HepG2 (cell line): ENCODE measurements around the gene FAAP100. TPM values are rescaled to one million over a fixed set of nuclear protein-coding genes. Genes with fewer than 3 reads are reported as not detected.
A peak's percentile ranks its signal among the peaks of the same experiment; 100 is the strongest.

ENCODE experiments used
- ATAC-seq: fragments of 200-7000 bp; cut with Tn5 transposase; 3 replicates; pipeline ENCODE4 v1.9.1; 2020; ENCODE audit warnings: mild to moderate bottlenecking, moderate library complexity
- BruUV-seq: library from RNA; stranded (reverse); fragments of 400-500 nt; replicated peaks from 2 replicates; lab custom pipeline; 2021; lab: Mats Ljungman, UMichigan
- CTCF ChIA-PET: fragments of 300-600 bp; formaldehyde crosslinking; extraction: SDS; loops from one replicate; lab custom pipeline; 2021; ENCODE audit warnings: low total read pairs, inconsistent platforms, low intra/inter-chr PET ratio; lab: Yijun Ruan, JAX
- POLR2A ChIA-PET: fragments of 350-600 bp; sonication (Branson Sonifier 250); formaldehyde crosslinking; loops from one replicate; lab custom pipeline; 2020; ENCODE audit warnings: antibody characterized with exemption, inconsistent platforms; lab: Yijun Ruan, JAX
- DNase-seq: peaks from one replicate; pipeline ENCODE4 v3.0.0-alpha.2; 2015; ENCODE audit warnings: low spot score
- FAIRE-seq: peaks from 3 replicates; lab custom pipeline; 2011; peaks lifted over from hg19 to GRCh38; lab: Jason Lieb, UNC
- H2AFZ ChIP-seq: one replicate; pipeline ENCODE4 v1.6.1; 2011; ENCODE audit warnings: low read length, inconsistent platforms
- H3K27ac ChIP-seq: fragments of 300-600 bp; 3 replicates; pipeline ENCODE4 v1.8.0; 2011; ENCODE audit warnings: mixed run types, mild to moderate bottlenecking, mixed read lengths, low read length, inconsistent platforms; ENCODE audit not compliant: insufficient read depth; ENCODE audit errors: extremely low read length
- H3K27me3 ChIP-seq, 2 experiments: fragments of 200-600 bp in 1 of 2; 2 replicates in 1 of 2; 3 replicates in 1 of 2; pipeline versions ENCODE4 v1.6.0 to v1.8.0; 2011; ENCODE audit warnings: low read length in 2 of 2, mild to moderate bottlenecking in 2 of 2, moderate library complexity in 2 of 2, inconsistent platforms in 1 of 2; ENCODE audit not compliant: insufficient read depth in 2 of 2, control insufficient read depth in 1 of 2
- H3K36me3 ChIP-seq, 2 experiments: fragments of 200-600 bp in 1 of 2; replicated peaks in 1 of 2; 2 replicates in 1 of 2; 3 replicates in 1 of 2; pipeline versions ENCODE4 v1.5.1 to v1.8.0; 2011; ENCODE audit warnings: low read length in 2 of 2, inconsistent platforms in 1 of 2; ENCODE audit not compliant: insufficient read depth in 2 of 2, control insufficient read depth in 1 of 2
- H3K4me1 ChIP-seq: 2 replicates; pipeline ENCODE4 v1.5.1; 2012; ENCODE audit warnings: low read length, inconsistent platforms; ENCODE audit not compliant: insufficient read depth
- H3K4me2 ChIP-seq: 2 replicates; pipeline ENCODE4 v1.6.0; 2011; ENCODE audit warnings: low read depth, low read length, inconsistent platforms
- H3K4me3 ChIP-seq, 3 experiments: fragments of 200-600 bp in 1 of 3; sonication (generic), shearing (Covaris generic) in 1 of 3; replicated peaks in 1 of 3; 2 replicates each; pipeline ENCODE4 v1.5.1; 2011 to 2016; ENCODE audit warnings: low read length in 3 of 3, inconsistent platforms in 2 of 3, low read depth in 2 of 3, mild to moderate bottlenecking in 2 of 3, control low read depth in 1 of 3, mixed read lengths in 1 of 3; ENCODE audit not compliant: insufficient read depth in 1 of 3
- H3K79me2 ChIP-seq: one replicate; pipeline ENCODE4 v1.6.1; 2011; ENCODE audit warnings: low read length, inconsistent platforms; ENCODE audit not compliant: insufficient read depth
- H3K9ac ChIP-seq: 2 replicates; pipeline ENCODE4 v1.6.0; 2011; ENCODE audit warnings: mild to moderate bottlenecking, low read depth, low read length, inconsistent platforms; ENCODE audit not compliant: insufficient read depth
- H3K9me3 ChIP-seq: 2 replicates; pipeline ENCODE4 v1.5.1; 2012; ENCODE audit warnings: mild to moderate bottlenecking, low read length
- H4K20me1 ChIP-seq: 2 replicates; pipeline ENCODE4 v1.6.0; 2011; ENCODE audit warnings: inconsistent platforms, mild to moderate bottlenecking, low read length, moderate library complexity; ENCODE audit not compliant: insufficient read depth
- GMEB1 ChIP-seq: sonication (generic); formaldehyde crosslinking; IDR thresholded peaks from 2 replicates; pipeline ENCODE4 v1.5.1; 2020; ENCODE audit warnings: missing genetic modification reagents, mild to moderate bottlenecking, borderline replicate concordance
- NFYB ChIP-seq: sonication (generic); formaldehyde crosslinking; IDR thresholded peaks from 2 replicates; pipeline ENCODE4 v1.4.0; 2020; ENCODE audit warnings: missing genetic modification reagents
- RBAK ChIP-seq: sonication (generic); formaldehyde crosslinking; IDR thresholded peaks from 2 replicates; pipeline ENCODE4 v1.5.1; 2020; ENCODE audit warnings: mild to moderate bottlenecking, missing genetic modification reagents
- ZNF232 ChIP-seq: sonication (generic); formaldehyde crosslinking; IDR thresholded peaks from 2 replicates; pipeline ENCODE4 v1.4.0; 2020; ENCODE audit warnings: missing genetic modification reagents, borderline replicate concordance
- WGBS: methylation state at CpG from one replicate; pipeline ENCODE4 v1.1.6; 2017; ENCODE audit warnings: low lambda C conversion rate; 5-methylcytosine and 5-hydroxymethylcytosine counted together
- in situ Hi-C: cut with HindIII; loops from 2 replicates; pipeline ENCODE4 v1.10.0; 2017; ENCODE audit warnings: low pct_unique_long_range_greater_than_20kb; ENCODE audit not compliant: extremely low pct_ligation_motif_present
- intact Hi-C: fragments of 100-400 bp; cut with micrococcal nuclease; formaldehyde crosslinking; loops from one replicate; pipeline ENCODE4 v1.10.0; 2022; ENCODE audit not compliant: unreplicated experiment
- polyA plus RNA-seq, 8 experiments: library from polyadenylated mRNA; depleted of rRNA in 3 of 8; stranded (reverse) in 7 of 8; unstranded in 1 of 8; fragments of >200 nt; fragmentation: Illumina TruSeq in 4 of 8; extraction: Trizol in 4 of 8; gene quantifications; 2 replicates each; pipeline versions ENCODE4 v1.2.1 to v1.2.3, GENCODE V29; 2011 to 2016; ENCODE audit warnings: low read depth in 4 of 8, missing spikeins in 1 of 8, mixed read lengths in 1 of 8; ENCODE audit not compliant: insufficient read depth in 1 of 8
- total RNA-seq, 5 experiments: library from RNA; depleted of rRNA; stranded (reverse); fragments of >200 nt; fragmentation: Illumina TruSeq; extraction: Trizol; gene quantifications; 2 replicates each; pipeline ENCODE4 v1.2.3, GENCODE V29; 2016; ENCODE audit warnings: low read depth in 1 of 5
- TF ChIP-seq, protein P1 (sequence below): sonication (generic); formaldehyde crosslinking; IDR thresholded peaks from 2 replicates; pipeline ENCODE4 v1.8.1; 2023; ENCODE audit warnings: mild to moderate bottlenecking, missing genetic modification reagents
- TF ChIP-seq, protein P2 (sequence below): IDR thresholded peaks from 2 replicates; pipeline ENCODE4 v1.6.1; 2016; ENCODE audit warnings: mild to moderate bottlenecking, missing biosample characterization, missing genetic modification reagents

FAAP100 gene
- total and polyA plus RNA-seq, 2 of the 13 experiments (the other 11 are each of a cell fraction or from before 2014, with no cell fraction given) = 7.6 to 20.8 TPM

DNA sequence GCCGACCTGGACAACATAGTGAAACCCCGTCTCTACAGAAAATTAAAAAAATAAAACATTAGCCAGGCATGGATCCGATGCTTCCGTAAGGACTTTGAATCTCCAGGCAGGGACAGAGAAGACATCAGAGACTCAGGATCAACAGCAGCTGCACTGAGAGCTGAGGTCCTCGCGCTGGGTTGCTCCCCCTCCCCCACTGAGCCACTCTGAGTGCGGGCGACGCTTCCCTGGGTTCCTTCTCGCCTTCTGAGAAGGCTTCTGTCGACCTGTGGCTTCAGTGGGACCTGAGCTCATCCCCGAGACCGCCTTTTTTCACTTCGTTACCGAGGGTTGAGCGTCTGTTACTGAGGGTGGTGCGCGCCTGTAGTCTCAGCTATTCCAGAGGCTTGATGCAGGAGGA lies 60.0 kb downstream of the FAAP100 start (continued):
- TF ChIP-seq, protein P1, sequence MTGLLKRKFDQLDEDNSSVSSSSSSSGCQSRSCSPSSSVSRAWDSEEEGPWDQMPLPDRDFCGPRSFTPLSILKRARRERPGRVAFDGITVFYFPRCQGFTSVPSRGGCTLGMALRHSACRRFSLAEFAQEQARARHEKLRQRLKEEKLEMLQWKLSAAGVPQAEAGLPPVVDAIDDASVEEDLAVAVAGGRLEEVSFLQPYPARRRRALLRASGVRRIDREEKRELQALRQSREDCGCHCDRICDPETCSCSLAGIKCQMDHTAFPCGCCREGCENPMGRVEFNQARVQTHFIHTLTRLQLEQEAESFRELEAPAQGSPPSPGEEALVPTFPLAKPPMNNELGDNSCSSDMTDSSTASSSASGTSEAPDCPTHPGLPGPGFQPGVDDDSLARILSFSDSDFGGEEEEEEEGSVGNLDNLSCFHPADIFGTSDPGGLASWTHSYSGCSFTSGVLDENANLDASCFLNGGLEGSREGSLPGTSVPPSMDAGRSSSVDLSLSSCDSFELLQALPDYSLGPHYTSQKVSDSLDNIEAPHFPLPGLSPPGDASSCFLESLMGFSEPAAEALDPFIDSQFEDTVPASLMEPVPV = no peak

GRCh38 chr17:81491761-81492160 lies 60.4 kb downstream of the FAAP100 start:
- in situ Hi-C loops = no loop called here
- Histone ChIP-seq H3K79me2 (no peaks in the 10 kb centered on the region), H3K9ac (no peak overlapping the region; the same call in 1 of the 2 replicates), H3K4me3 (peak overlapping the region in 1 of 3 experiments; percentile 46; a peak in 1 of 6 replicates), H2AFZ (no peak overlapping the region), H3K27ac (no peak overlapping the region), H3K36me3 (no peaks in the 10 kb centered on the region), H3K4me2 (peak overlapping the region; percentile 71), H3K27me3 (peaks cover 1 to 29% of the 10 kb centered on the region in 2 experiments)
- 45% methylated on average over 5 of the region's 5 CpGs for WGBS
- FAIRE-seq (no peak), DNase-seq (no peak), ATAC-seq (no peak)
- intact Hi-C loops = no loop called here
- CTCF ChIA-PET = no interaction called here
- TF ChIP-seq RBAK (CRISPR knock-in tag) (peak; percentile 71; the same call in 1 of the 2 replicates), GMEB1 (CRISPR knock-in tag) (no peak), ZNF232 (CRISPR knock-in tag) (no peak), NFYB (CRISPR knock-in tag) (no peak)
- TF ChIP-seq, protein P2, sequence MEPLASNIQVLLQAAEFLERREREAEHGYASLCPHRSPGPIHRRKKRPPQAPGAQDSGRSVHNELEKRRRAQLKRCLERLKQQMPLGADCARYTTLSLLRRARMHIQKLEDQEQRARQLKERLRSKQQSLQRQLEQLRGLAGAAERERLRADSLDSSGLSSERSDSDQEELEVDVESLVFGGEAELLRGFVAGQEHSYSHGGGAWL (CRISPR knock-in tag) = peak; percentile 24; the same call in 1 of the 2 replicates
- TF ChIP-seq, all 625 proteins: peak for 2
- no peaks in the 10 kb centered on the region for H4K20me1 ChIP-seq
- H3K4me1 ChIP-seq = peaks cover 74% of the 10 kb centered on the region
- H3K9me3 ChIP-seq = no peaks in the 10 kb centered on the region
- POLR2A ChIA-PET = interaction anchor here (1.0 to 2.0 kb wide), 7 partner anchors 9 to 95 kb away, joined by 3 to 13 read pairs (median 3); partner anchors contain the start of genes ACTG1 and FAAP100
- no TSS peak for BruUV-seq
